HCT116 (cell line): ENCODE measurements around the gene MEG3.

ENCODE experiments used
- CBX3 ChIP-seq: IDR thresholded peaks from 2 replicates; pipeline ENCODE4 v1.6.1; 2012; ENCODE audit warnings: low read depth
- CEBPB ChIP-seq: IDR thresholded peaks from 2 replicates; pipeline ENCODE4 v1.6.1; 2012; ENCODE audit warnings: low read depth
- EGR1 ChIP-seq: IDR thresholded peaks from 2 replicates; pipeline ENCODE4 v1.6.1; 2012; ENCODE audit warnings: low read depth
- ELF1 ChIP-seq: IDR thresholded peaks from 2 replicates; pipeline ENCODE4 v1.6.1; 2012; ENCODE audit warnings: low read depth, borderline replicate concordance
- EZH2 ChIP-seq: fragments of 200-600 bp; sonication (generic); IDR thresholded peaks from 2 replicates; pipeline ENCODE4 v1.6.1; 2017; ENCODE audit warnings: antibody characterized with exemption, mixed run types
- EZH2phosphoT487 ChIP-seq: fragments of 200-600 bp; IDR thresholded peaks from 2 replicates; pipeline ENCODE4 v1.6.1; 2018; ENCODE audit warnings: antibody characterized with exemption, borderline replicate concordance
- POLR2A ChIP-seq: IDR thresholded peaks from 2 replicates; pipeline ENCODE4 v1.7.0; 2011; ENCODE audit warnings: borderline replicate concordance; ENCODE audit not compliant: insufficient read depth, insufficient read length; ENCODE audit errors: extremely low read depth
- POLR2AphosphoS5 ChIP-seq: IDR thresholded peaks from 2 replicates; pipeline ENCODE4 v1.6.1; 2011; ENCODE audit warnings: mild to moderate bottlenecking, low read depth, low read length, moderate library complexity
- REST ChIP-seq: IDR thresholded peaks from 2 replicates; pipeline ENCODE4 v1.6.1; 2012; ENCODE audit warnings: low read depth
- SP1 ChIP-seq: IDR thresholded peaks from 2 replicates; pipeline ENCODE4 v1.6.1; 2012; ENCODE audit warnings: low read depth
- TCF7L2 ChIP-seq: IDR thresholded peaks from 2 replicates; pipeline ENCODE4 v1.7.0; 2011; ENCODE audit warnings: borderline replicate concordance, inconsistent platforms; ENCODE audit not compliant: insufficient read depth, insufficient read length; ENCODE audit errors: extremely low read depth
- ZNF274 ChIP-seq: fragments of 200-500 bp; sonication (Bioruptor generic); IDR thresholded peaks from 2 replicates; pipeline ENCODE4 v1.6.1; 2014; ENCODE audit warnings: mild to moderate bottlenecking, low read depth, low read length, inconsistent platforms
- TF ChIP-seq, protein P1 (sequence below), 3 experiments: fragments of 200-600 bp in 1 of 3; sonication (generic) in 1 of 3; IDR thresholded peaks in 2 of 3; conservative IDR thresholded peaks in 1 of 3; 2 replicates each; pipeline ENCODE4 v1.5.1; 2012 to 2017; ENCODE audit warnings: low read depth in 2 of 3, low read length in 2 of 3, antibody characterized with exemption in 1 of 3, borderline replicate concordance in 1 of 3, control low read depth in 1 of 3, mild to moderate bottlenecking in 1 of 3, mixed read lengths in 1 of 3, mixed run types in 1 of 3, moderate library complexity in 1 of 3; ENCODE audit not compliant: insufficient read depth in 1 of 3
- TF ChIP-seq, protein P2 (sequence below): IDR thresholded peaks from 2 replicates; pipeline ENCODE4 v1.6.1; 2012

DNA sequence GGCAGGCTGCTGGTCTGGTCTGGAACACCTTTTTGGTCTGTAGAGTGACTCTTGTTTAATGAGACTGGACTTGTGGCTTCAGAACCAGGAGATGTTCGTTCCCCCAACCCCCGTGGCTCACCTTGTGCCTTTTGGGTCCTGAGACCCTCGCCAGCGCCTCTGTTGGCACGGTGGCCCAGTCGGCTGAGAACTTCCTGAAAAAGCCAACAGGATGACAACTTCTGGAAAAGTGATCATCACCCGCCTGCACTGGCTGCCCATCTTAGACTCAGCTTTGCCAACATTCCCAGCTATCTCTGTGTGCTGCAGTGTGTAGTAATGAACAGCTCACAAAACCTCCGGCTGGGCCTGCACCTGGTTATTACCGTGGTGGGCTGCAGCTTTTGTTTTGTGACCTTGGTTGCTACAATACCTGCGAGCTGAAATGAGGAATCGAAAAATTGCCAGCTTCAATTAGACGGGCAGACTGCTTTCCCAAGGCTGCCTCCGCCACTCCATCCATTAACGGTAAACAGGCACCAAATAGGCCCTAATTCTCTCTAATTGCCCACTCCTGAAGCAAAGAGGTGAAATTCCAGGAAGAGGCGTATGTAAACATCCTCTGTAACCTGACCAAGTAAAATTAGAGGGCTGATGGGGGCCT, 16.0 kb downstream of the MEG3 start:
- no peak for TF ChIP-seq EZH2phosphoT487
- TF ChIP-seq, protein P1, sequence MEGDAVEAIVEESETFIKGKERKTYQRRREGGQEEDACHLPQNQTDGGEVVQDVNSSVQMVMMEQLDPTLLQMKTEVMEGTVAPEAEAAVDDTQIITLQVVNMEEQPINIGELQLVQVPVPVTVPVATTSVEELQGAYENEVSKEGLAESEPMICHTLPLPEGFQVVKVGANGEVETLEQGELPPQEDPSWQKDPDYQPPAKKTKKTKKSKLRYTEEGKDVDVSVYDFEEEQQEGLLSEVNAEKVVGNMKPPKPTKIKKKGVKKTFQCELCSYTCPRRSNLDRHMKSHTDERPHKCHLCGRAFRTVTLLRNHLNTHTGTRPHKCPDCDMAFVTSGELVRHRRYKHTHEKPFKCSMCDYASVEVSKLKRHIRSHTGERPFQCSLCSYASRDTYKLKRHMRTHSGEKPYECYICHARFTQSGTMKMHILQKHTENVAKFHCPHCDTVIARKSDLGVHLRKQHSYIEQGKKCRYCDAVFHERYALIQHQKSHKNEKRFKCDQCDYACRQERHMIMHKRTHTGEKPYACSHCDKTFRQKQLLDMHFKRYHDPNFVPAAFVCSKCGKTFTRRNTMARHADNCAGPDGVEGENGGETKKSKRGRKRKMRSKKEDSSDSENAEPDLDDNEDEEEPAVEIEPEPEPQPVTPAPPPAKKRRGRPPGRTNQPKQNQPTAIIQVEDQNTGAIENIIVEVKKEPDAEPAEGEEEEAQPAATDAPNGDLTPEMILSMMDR (IDR thresholded peaks at IDR 0.05 in 2 of 3, conservative IDR thresholded peaks at IDR 0.05 in 1 of 3; ENCODE audit: borderline replicate concordance in 1 of 3, insufficient read depth in 1 of 3, low read depth in 2 of 3, low read length in 2 of 3), result no peak
- no peak for TF ChIP-seq CEBPB
- no peak for TF ChIP-seq EGR1
- no peak for TF ChIP-seq POLR2A
- no peak for TF ChIP-seq POLR2AphosphoS5
- TF ChIP-seq EZH2, result no peak
- TF ChIP-seq, protein P2, sequence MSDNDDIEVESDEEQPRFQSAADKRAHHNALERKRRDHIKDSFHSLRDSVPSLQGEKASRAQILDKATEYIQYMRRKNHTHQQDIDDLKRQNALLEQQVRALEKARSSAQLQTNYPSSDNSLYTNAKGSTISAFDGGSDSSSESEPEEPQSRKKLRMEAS, result no peak
- no peak for TF ChIP-seq REST
- TF ChIP-seq TCF7L2, result no peak
- no peak for TF ChIP-seq ZNF274
- TF ChIP-seq CBX3, result no peak
- no peak for TF ChIP-seq SP1
- no peak for TF ChIP-seq ELF1
